Esophagus squamous epithelium (tissue), 4 donors: Measurements from ENCODE around the gene ISG20.

Source experiments
- CTCF ChIP-seq, 6 experiments: fragments of 450-650 bp in 4 of 6; fragments of 200-600 bp in 2 of 6; sonication (generic) in 2 of 6; IDR thresholded peaks; one replicate each; pipeline ENCODE4 v1.5.1; 2016 to 2019; ENCODE audit warnings: antibody characterized with exemption in 6 of 6, mild to moderate bottlenecking in 4 of 6, moderate library complexity in 4 of 6
- POLR2A ChIP-seq, 4 donors: fragments of 450-650 bp; IDR thresholded peaks; one replicate each; pipeline ENCODE4 v1.6.1; 2017; ENCODE audit warnings: antibody characterized with exemption in 4 of 4, mild to moderate bottlenecking in 4 of 4, moderate library complexity in 3 of 4

- TF ChIP-seq CTCF (IDR thresholded peaks at IDR 0.05) (no peak), POLR2A (IDR thresholded peaks at IDR 0.05) (no peak)
Observed at GRCh38 chr15:88693191-88693590, 54.4 kb downstream of the ISG20 start.
